ENCODE results near the gene NDE1.

NDE1 gene

GRCh38 chr16:15736529-15736928 is 86.5 kb downstream of the NDE1 start:
- POLR2A ChIA-PET (ENCODE audit: low non-redundant PET): no interaction called here
- no peak for TF ChIP-seq CTCF (conservative IDR thresholded peaks at IDR 0.05; ENCODE audit: low read depth)
- no peak for DNase-seq (ENCODE audit: low spot score)
- CTCF ChIA-PET: no interaction called here
- H3K27ac ChIP-seq: no peak overlapping the region

GRCh38 chr16:15737140-15737644 is 87.1 kb downstream of the NDE1 start:
- ChIA-PET CTCF (no interaction called here), POLR2A (ENCODE audit: low non-redundant PET) (no interaction called here)
- DNase-seq (ENCODE audit: low spot score): no peak
- no peak for TF ChIP-seq CTCF (conservative IDR thresholded peaks at IDR 0.05; ENCODE audit: low read depth)
- H3K27ac ChIP-seq: no peak overlapping the region

GRCh38 chr16:15739464-15739863 is 89.4 kb downstream of the NDE1 start:
- no peak for DNase-seq (ENCODE audit: low spot score)
- H3K27ac ChIP-seq: no peak overlapping the region
- CTCF ChIA-PET: no interaction called here
- no peak for TF ChIP-seq CTCF (conservative IDR thresholded peaks at IDR 0.05; ENCODE audit: low read depth)
- POLR2A ChIA-PET (ENCODE audit: low non-redundant PET): no interaction called here

- H3K27ac ChIP-seq: no peak overlapping the region
- POLR2A ChIA-PET (ENCODE audit: low non-redundant PET): no interaction called here
- no peak for TF ChIP-seq CTCF (conservative IDR thresholded peaks at IDR 0.05; ENCODE audit: low read depth)
- DNase-seq (ENCODE audit: low spot score): no peak
- CTCF ChIA-PET: no interaction called here
These were observed 89.9 kb downstream of the NDE1 start for GRCh38 chr16:15739950-15740349.

GRCh38 chr16:15741207-15741871 is 91.3 kb downstream of the NDE1 start:
- CTCF ChIA-PET: interaction anchor here (0.7 to 0.9 kb wide), 3 partner anchors 16 to 315 kb away, joined by 3 read pairs; no protein-coding TSS in a partner anchor
- no peak for DNase-seq (ENCODE audit: low spot score)
- H3K27ac ChIP-seq: no peak overlapping the region
- no peak for TF ChIP-seq CTCF (conservative IDR thresholded peaks at IDR 0.05; ENCODE audit: low read depth)
- POLR2A ChIA-PET (ENCODE audit: low non-redundant PET): no interaction called here

GRCh38 chr16:15742716-15743115 is 92.7 kb downstream of the NDE1 start:
- CTCF ChIA-PET: interaction anchor here (1.4 kb wide), 1 partner anchor 16 kb away, joined by 5 read pairs; no protein-coding TSS in a partner anchor
- POLR2A ChIA-PET (ENCODE audit: low non-redundant PET): interaction anchor here (0.6 kb wide), 1 partner anchor 48 kb away, joined by 3 read pairs; no protein-coding TSS in a partner anchor
- DNase-seq (ENCODE audit: low spot score): no peak
- no peak for TF ChIP-seq CTCF (conservative IDR thresholded peaks at IDR 0.05; ENCODE audit: low read depth)
- H3K27ac ChIP-seq: no peak overlapping the region

Data from RWPE1 (cell line).